ENCODE measurements around the gene AMZ2.

The AMZ2 gene

GRCh38 chr17:68291836-68292688 lies 44.2 kb downstream of the AMZ2 start:
- peak; percentile 92 to 94 for DNase-seq

- DNase-seq, result no peak
These were observed 44.8 kb downstream of the AMZ2 start for GRCh38 chr17:68292689-68293040.

- DNase-seq, result no peak
These were observed 45.8 kb downstream of the AMZ2 start for GRCh38 chr17:68293490-68294195.

GRCh38 chr17:68294196-68294555 lies 46.3 kb downstream of the AMZ2 start:
- no peak for DNase-seq

- no peak for DNase-seq
These were observed 46.8 kb downstream of the AMZ2 start for GRCh38 chr17:68294617-68295016.

- no peak for DNase-seq
These were observed 47.2 kb downstream of the AMZ2 start for GRCh38 chr17:68295086-68295485.

GRCh38 chr17:68296217-68297191 lies 48.7 kb downstream of the AMZ2 start:
- no peak for DNase-seq

GRCh38 chr17:68297195-68297594 lies 49.4 kb downstream of the AMZ2 start:
- DNase-seq, result no peak

- no peak for DNase-seq
These were observed 50.8 kb downstream of the AMZ2 start for GRCh38 chr17:68298601-68299000.

- no peak for DNase-seq
These were observed 52.0 kb downstream of the AMZ2 start for GRCh38 chr17:68299817-68300216.

GRCh38 chr17:68301438-68301959 lies 53.7 kb downstream of the AMZ2 start:
- DNase-seq, result no peak

- DNase-seq, result no peak
These were observed 54.3 kb downstream of the AMZ2 start for GRCh38 chr17:68302066-68302564.

- no peak for DNase-seq
These were observed 54.8 kb downstream of the AMZ2 start for GRCh38 chr17:68302666-68303065.

- no peak for DNase-seq
These were observed 56.9 kb downstream of the AMZ2 start for GRCh38 chr17:68304706-68305105.

- no peak for DNase-seq
These were observed 57.3 kb downstream of the AMZ2 start for GRCh38 chr17:68305142-68305541.
